Measurements from ENCODE around the gene C1orf87. TPM values are rescaled to one million over a fixed set of nuclear protein-coding genes. Genes with fewer than 3 reads are reported as not detected.

Gene C1orf87
- total RNA-seq, 1 donor from 2014 or later = not detected

DNA sequence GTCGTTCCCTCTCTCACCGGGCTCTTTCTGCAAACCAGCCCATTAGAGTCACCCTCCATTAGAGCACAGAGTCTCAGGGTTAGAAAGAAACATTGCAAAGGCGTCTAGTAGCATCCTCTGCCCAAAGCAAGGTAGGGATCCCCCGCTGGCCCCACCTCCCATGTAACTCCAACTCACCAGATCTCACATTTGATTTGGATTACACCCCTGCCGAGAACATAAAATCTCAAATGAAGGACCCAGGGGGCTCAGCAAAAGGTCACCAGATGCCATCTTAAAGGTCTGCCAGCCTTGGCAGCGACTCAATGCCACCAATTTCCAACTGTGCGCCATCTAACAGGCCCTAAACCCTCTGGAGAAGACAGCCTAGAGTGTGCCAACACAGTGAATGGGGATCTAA, 14.1 kb downstream of the C1orf87 start:
- DNase-seq (ENCODE audit: low spot score) = no peak

DNA sequence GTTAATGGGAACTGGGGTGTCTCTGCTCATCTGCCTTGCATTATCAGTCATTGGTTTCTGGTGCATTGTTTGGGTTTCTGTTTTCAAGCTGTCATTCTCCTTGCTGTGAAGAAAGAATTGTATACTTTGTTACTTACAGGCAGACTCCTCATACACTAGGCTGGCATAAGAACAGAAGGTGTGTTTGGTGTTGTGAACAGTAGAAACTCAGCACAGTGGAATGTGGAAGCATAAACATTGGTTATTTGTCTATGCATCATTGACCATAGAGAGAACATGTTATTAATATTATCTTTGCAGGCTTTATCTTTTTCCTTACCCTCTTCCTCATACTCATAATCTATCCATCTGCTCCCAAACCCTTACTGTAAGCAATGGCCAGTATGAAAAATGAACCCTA, 18.2 kb downstream of the C1orf87 start:
- no peak for DNase-seq (ENCODE audit: low spot score)

DNA sequence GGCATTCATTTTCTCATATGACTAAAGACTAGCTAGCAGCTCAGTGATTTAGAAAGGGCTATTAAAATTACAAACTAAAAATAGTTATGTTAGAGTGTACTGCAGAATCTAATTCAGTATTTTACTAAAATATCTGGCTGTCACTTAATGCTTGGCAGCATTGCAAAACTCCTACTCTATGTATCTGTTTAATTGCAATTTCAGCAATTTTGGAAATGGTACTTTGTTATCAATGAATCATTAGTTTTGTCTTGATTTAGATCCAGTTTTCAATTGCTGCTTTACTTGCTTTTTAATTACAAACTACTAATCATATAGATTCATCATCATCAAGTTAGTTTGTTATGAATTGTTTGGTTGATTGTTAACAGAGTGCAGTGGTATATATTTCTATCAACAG, 19.2 kb downstream of the C1orf87 start:
- DNase-seq (ENCODE audit: low spot score) = no peak

DNA sequence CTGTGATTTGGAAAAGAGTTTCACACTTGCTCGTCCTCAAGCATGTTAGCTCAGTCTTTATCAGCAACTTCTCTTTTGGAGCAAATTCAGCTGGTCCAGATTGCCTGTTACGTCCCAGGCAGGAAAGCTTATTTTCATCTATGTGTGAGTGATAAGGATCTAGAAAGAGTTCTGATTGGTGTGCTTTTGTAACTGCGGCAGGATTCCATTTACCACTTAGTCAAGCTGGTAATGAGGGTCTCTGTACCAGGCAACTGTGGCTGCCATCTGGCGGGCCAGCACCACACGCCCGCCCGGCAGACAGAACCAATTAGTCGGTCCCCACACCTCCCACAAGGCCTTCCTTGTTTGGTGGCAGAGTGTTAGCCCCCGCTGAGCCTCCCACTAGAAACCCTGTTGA, 21.0 kb downstream of the C1orf87 start:
- DNase-seq (ENCODE audit: low spot score) = no peak

DNA sequence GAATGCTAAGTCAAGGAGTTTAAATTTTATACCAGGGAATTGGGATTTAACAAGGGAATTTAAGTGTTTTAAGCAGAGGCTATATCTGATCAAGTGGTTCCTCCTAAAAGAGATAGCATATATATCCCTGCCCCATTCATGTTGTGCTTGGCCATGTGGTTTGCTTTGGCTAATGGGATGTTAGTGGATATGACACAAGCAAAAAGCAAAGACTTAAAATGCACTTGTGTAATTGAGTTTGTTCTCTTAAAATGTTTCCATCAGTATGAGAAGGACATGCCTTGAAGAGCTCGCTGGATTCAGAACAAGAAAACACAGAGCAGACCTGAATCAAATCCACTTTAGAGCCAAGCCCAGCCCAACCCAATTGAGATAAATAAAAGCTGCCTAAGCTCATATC, 22.4 kb downstream of the C1orf87 start:
- DNase-seq (ENCODE audit: low spot score) = no peak

DNA sequence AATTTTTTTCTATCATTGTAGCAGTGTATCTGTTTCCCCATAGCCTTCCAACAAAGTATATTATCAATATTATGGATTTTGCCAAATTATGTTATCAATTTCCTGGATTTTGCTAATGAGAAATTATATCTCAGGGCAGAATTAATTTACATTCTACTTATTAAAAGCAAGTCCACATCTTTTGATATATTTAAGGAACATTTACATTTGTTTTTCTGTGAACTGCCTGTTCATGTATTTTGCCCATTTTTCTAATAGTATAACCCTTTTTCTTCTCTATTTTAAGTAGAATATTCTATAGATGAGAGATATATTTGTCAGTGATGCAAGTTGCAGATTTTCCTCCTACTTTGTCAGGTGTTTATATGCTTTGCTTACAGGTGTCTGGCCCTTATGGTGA, 24.4 kb downstream of the C1orf87 start:
- no peak for DNase-seq (ENCODE audit: low spot score)

DNA sequence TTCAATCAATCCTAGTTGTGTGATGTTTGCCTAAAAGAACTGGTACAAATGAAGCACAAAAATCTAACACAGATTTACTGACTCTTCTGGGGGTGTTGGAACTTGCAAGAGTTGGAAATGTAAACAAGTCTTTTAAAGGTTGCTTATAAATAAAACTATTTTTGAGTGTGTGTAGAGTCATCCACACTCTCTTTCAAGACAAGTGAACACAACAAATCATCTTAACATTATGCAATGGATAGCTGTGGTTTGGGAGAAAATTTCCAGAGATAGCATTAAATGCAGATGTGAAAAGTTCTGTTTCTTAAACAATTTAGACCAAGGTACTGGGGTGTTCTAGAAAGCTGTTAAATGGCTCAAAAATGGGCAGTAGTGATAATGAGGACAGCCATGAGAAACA, 28.7 kb downstream of the C1orf87 start:
- no peak for DNase-seq (ENCODE audit: low spot score)

DNA sequence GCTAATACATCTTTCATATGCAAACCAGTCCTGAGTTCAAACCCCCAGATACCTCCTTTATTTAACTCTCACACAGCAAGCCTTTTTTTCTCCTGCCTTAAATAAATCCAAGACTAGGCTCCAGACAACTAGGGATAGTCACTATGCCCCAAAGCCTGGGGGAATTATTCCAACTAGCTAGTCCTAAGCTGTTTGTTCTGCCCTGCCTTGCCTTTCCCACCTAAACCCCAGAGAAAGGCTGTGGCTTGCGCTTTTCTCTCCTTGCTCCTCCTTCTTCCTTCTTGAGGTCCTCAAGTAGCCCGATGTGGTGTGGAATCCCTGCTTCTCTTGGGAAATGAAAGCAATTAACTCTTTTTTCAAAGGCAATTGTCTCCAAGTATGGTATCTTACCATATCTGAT, 31.8 kb downstream of the C1orf87 start:
- DNase-seq (ENCODE audit: low spot score) = no peak

DNA sequence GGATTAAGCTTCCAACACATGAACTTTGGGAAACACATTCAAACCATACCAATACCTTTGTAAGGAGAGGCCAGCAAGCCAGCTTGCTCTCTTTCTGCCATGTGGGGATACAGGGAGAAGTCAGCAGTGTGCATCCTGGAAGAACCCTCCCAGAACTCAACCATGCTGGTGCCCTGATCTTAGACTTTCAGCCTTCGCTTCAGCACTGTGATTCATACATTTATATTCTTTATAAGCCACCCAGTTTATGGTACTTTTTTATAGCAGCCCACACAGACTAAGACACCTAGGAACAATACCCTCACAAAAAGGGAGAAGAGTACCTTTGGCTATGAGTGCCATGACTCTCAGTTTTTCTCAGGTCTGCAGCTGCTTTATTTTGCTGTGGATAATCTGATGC, 35.9 kb downstream of the C1orf87 start:
- DNase-seq (ENCODE audit: low spot score) = no peak

DNA sequence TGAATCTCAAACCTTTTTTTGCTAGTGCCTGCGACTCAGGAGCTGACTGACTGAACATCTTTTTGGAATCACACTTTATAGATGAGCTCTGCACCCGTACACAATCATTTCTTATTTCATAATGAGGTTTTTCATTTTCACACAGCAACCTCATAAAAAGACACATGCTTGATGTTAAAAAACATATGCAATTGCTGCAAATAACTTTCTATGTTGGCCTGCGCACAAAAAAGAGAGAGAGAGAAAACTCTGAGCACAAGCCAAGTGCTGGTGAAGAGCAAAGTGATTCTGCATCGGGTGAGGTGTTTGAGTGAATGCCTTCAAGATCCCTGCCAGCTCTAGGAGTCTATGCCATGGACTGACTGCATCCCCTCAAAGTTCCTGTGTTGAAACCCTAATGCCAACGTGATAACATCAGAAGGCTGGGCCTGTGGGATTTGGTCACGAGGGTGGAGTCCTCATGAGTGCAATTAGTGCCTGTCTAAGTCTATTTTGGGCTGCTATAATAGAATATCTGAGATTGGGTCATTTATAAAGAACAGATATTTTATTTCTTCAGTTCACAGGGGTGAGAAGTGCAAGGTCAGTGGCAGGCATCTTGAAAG, 36.6 kb downstream of the C1orf87 start:
- no peak for DNase-seq (ENCODE audit: low spot score)

DNA sequence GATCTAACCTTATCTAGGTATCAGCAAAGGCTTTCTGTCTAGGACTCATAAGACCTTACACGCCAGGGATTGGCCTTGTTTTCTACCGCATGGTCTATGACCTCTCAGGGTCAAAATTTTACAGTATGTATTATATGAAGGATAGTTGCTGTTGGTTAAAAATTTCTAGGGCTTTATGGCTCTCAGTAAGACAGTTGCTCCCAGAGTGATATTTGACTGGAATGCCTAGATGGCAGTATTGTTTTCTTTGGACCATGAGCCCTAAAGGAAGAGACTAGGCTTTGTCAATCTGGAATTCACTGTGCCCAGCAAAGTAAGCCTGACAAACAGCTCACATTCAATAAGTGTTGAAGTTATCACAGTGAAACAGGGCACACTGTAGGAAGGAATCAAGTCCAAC, 37.6 kb downstream of the C1orf87 start:
- DNase-seq (ENCODE audit: low spot score) = no peak

DNA sequence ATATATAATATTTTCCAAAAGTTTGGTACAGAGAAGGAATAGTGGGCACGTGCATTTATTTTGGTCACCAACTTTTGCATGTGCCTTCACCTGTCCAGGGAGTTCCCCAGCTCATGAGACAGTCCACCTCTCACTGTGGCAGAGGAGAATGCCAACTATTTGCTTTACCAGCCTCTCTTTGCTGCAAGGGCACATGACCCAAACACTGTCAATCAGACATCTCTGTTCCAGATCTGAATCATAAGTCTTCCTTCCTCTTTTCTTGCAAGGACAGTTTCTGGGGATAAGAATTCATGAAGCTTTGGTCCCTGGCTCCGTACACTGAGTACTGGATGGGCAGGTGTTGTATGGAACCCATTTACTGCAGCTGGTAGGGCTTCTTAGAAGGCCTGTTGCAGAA, 38.6 kb downstream of the C1orf87 start:
- no peak for DNase-seq (ENCODE audit: low spot score)

DNA sequence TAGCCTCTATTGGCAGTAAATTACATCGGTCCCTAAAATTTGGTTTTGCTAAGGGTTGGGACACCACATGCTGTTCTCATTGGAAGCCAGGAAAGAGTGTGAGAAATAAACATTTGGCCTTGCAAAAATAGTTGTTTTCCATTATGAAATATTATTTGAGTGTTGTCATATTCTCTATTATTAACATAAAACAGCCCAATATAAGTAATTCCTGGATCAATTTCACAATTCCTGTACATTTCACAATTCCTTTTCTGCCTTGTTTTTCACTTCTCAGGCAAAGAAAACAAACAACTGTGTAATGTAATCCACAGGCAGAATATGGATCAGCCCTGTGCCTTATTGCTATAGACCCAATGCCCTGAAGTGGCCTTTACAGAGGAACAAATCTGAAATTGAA, 40.5 kb downstream of the C1orf87 start:
- DNase-seq (ENCODE audit: low spot score) = no peak

DNA sequence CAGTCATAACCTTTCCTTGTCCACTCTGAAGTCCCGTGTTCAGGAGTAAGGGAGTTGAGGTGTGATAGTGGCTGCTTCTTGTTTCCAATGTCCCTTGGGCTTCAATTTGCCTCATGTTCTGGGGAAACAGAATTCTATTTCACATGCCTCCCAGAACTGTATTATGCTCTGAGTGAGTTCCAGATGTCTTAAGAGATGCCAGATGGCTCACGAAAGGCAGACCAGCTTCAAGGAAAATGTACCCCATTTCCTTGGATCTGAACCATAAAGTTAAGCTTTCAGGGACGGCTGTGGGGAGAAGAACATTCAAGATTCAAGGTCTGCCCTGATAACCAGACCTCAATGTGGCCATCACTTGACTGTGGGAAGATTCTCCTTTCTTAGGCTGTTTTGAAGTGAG, 42.4 kb downstream of the C1orf87 start:
- DNase-seq (ENCODE audit: low spot score) = no peak

DNA sequence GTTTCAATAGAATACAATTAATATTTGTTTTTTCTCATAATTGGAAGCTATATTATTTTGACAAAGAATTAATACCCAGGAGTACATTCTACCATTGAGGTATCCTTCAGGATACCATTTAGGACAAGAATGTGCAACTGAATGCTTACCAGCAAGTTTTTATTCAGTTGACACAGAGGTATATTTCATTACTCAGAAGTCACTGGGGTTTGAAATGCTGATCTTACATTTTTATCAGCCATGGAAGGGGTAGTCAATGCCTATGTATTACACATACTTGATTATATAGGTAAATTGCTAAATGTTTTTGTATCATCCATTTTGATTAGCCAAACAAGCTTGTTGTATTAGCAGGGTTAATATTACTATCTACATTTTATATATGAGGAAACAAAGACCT, 48.0 kb downstream of the C1orf87 start:
- no peak for DNase-seq (ENCODE audit: low spot score)

DNA sequence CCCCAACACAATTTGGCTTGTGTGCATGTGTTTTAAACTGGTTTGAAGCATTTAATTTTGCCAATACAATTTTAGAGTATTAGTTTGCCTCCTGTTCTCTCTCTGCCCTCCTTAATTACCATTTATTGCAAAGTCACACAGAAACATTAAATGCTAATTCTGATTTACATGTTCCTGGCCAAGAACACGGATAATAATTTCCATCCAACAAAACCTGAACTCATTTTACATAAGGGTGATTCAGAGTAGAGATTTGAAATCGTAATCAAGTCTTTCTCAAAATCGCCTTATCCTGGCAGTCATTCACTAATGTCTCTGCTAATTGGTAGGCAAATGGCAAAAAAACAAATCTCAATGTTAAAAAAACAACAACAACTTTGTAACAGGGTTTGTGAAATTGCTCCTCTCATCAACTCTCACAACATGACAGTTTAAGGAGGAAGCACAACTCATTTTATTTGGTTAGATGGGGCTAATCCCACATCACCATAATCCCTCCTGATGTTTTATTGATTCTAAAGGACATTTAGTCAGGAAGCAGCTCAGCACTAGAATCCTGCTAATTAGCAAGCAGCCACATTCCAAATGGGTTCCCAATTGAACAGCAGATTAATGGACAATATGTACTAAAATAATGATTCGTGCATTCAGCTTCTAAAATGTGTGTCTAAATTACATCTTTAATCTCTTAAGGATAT, 55.9 kb downstream of the C1orf87 start:
- DNase-seq (ENCODE audit: low spot score) = no peak

DNA sequence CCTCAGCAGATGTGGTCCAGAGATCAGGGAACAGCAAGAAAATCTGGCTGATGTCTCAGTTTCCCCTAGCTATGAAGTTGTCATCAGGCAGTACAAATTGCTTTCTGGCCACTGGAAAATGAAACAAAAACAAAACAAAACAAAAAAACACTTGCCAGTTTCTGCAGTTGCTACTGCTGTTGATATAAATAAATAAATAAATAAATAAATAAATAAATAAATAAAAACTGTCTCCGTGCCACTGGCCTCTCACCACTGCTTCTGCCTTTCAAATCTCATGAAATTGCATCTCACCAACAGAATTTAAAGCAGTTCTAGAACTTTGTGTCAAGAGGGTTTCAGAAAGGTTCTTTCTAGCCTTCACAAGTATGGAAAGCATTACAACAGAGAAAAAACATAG, 62.9 kb downstream of the C1orf87 start:
- DNase-seq (ENCODE audit: low spot score) = no peak

DNA sequence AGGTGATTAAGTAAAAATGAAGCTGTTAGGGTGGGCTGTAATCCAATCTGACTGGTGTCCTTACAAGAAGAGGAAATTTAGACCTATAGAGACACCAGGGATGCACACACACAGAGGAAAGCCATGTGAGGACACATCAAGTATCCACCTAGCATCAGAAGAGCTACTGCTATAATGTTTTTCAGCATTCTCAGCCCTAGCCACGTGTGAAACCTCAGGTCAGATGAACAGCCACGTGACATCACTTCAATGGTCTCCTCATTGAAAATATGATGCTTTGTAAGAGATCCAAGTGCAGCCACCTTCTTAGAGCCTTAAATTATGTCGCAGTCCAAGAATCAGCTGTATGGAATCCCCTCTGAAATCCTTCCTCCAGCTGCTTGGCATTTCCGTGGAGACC, 65.1 kb downstream of the C1orf87 start:
- DNase-seq (ENCODE audit: low spot score) = no peak

DNA sequence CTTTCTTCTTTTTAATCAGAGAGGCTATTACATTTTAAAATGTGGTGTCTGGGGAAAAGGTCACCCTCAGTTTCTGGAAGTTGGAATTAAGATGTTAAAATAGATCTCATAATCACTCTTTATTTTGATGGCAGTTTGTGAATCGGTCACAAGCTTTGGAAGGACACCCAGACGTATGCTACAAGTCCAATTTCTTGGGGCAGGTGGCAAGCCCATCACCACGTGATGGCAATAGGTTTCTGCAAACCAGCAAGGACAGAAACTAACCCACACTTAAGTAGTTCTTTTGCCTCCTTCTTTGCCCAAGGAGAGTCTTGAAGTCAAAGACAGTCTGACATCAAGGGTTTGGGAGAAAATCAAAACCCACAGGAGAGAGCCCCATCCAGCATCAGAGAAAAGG, 72.9 kb downstream of the C1orf87 start:
- DNase-seq (ENCODE audit: low spot score) = no peak

DNA sequence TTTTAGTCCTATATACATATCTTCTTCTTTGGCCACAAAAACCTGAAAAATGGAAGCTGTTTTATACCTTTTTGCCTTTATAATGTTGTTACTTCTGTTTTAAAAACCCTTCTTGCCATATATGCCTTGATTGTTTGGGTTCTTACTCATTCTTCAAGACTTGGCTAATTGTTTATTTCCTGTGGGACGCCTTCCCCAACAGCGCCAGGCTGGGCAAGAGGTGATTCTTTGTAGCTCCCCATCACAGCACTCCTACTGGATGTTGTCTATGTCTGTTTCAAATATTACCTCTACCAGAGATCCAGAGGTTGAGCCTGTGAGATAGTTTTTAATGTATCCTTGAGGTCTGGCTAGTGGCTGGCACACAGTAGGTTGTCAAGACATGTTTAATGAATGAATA, 73.8 kb downstream of the C1orf87 start:
- no peak for DNase-seq (ENCODE audit: low spot score)

DNA sequence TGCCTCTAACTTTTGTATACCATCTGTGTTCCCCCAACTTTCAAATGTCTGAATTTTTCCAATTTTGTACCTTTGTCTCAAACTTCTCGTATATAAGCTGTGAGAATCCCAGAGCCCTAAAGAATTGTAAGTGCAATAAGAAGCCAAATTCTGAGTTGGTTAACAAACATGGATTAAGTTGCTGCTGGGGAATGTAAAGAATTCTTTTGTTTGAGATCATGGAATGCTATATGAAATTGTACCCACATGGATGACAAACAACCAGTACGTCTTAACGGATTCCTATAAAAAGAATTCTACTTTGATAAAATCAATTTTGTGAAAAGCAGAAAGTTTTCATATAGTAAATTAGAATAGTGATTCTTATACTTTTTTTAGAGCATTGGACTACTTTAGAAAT, 74.6 kb downstream of the C1orf87 start:
- no peak for DNase-seq (ENCODE audit: low spot score)

DNA sequence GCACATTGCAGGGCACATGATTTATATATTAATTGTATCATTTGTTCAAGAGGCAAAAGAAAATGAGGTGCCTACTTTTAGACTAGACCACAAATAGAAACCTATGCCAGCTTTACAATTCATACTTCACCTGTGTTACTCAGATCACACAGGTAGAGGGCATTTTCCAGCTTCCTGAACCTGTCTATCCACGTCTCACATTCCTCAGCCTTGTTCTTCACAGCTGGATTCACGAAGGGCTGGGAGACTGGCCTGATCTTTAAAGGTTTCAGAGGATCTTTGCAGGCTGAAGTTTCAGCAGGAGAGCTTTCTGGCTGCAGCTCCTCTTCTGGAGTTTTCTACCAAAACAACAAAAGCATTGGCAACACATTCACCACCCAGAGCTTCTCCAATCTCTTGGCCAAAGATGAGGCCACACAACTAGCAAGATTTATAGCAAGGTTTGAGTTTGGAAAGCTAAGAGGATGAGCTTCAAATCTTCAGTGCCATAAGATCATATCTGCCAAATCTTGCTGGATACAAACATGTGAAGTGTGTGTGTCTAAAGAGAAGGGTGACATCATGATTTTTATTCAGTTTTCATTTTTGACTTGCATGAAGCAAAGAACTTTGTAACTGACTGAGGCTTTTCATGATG, 76.0 kb downstream of the C1orf87 start:
- DNase-seq (ENCODE audit: low spot score) = no peak
